HG03108 (cell line): ENCODE data around the gene HS3ST2.
"Not testable (repeated sequence)": the region's sequence is repeated elsewhere in the genome, so short reads cannot be mapped to it uniquely, and the experiment has no call there.

ENCODE experiments used
- ATAC-seq: cut with Tn5 transposase; IDR thresholded peaks from one replicate; pipeline ENCODE4 v1.9.1; 2021; ENCODE audit warnings: moderate library complexity; ENCODE audit not compliant: unreplicated experiment

HS3ST2 gene

GRCh38 chr16:22929461-22929860 lies 115.5 kb downstream of the HS3ST2 start:
- no peak for ATAC-seq

DNA sequence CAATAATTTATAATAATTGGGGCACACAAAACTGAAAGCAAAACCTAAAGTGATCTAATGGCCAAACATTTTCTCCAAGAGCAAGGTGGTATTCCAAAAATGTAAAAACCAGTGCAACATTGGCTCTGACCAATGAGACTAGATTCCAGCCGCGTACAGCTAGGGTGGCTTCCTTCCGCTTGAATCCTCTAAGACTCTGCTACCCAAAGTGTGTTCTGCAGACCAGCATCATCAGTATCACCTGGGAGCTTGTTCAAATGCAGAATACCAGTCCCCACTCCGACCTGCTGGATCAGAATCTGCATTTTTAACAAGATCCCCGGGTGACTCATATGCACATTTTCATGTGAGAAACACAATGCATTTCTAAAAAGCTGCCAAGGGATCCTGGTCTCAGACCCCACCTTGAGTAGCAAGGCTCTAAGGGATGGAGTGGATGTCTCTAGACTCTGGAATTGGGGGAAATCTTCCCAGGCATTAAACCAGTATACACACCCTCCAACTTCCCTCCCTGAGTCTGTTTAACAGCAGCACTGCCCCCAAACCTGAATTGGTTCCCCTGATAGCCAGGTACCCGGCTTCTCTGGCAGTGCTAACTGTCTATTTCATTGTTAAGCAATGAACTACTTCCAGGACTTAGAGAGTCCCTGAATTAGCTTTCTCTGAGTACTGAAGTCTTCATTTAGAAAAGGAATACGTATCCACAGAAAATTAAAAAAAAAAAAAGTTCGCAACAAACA lies 118.2 kb downstream of the HS3ST2 start:
- no peak for ATAC-seq

DNA sequence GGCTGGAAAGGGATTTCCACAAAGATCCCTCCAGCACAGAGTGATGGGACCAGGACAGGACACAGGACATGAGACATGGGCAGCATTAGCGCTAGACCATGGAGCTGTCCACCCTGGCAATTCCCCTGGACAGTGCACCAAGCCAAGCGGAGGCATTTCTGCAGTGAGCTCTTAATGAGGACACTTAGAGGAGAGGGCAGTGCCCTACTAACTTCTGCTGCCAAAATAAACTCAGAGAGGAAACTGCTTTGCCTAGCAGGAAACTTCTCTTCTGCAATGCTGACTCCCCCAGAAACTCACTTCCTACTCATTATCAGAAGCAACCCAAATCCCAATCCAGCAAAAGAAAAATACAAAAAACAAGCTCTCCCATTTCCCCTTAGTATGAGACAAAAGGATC lies 119.2 kb downstream of the HS3ST2 start:
- ATAC-seq: no peak

DNA sequence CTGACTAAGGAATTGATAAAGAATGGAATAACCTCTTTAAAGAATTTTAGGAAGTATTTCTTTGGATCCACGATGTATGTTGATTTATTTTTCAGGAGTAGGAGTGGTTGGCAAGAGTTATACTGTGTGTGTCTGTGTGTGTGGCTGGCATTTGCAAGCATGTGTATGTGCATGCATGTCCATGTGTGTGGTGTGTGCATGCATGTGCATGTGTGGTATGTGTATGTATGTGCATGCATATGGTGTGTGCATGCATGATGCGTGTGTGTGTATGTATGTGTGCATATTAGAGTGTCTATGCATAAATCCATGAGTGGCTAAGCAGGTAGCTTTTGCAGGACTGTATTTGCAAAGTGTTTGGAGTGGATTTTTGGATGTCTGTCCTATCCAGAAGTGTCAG lies 120.8 kb downstream of the HS3ST2 start:
- no peak for ATAC-seq

DNA sequence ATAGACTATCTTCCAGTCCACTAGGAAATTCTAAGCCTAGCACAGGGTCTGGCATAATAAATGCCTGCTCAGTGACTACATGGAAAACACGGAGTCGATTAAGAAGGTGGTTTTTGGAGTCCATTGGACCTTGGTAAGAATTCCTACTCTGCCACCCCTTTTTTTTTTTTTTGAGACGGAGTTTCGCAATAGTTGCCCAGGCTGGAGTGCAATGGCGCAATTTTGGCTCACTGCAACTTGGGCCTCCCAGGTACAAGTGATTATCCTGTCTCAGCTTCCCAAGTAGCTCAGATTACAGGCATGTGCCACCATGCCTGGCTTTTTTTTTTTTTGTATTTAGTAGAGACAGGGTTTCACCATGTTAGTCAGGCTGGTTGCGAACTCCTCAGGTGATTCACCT lies 123.2 kb downstream of the HS3ST2 start:
- ATAC-seq: no peak

DNA sequence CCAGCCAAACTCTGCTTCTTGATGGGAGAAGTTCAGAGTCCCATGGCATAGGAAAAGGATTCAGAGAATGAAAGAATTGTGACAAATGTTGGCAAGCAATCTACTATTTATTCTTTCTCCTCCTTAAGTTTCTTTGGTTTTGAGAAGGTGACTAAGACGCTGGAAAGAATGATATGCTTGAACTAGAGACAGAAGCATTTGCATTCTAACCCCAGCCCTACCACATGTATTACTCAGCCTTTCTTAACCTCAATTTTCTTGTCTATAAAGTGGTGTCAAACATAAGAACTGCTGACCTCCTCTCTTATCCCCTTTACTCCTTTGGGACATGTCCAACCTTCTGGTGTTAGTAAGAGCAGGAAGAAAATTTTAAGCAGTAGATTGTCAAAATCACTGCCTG lies 124.7 kb downstream of the HS3ST2 start:
- ATAC-seq: no peak

DNA sequence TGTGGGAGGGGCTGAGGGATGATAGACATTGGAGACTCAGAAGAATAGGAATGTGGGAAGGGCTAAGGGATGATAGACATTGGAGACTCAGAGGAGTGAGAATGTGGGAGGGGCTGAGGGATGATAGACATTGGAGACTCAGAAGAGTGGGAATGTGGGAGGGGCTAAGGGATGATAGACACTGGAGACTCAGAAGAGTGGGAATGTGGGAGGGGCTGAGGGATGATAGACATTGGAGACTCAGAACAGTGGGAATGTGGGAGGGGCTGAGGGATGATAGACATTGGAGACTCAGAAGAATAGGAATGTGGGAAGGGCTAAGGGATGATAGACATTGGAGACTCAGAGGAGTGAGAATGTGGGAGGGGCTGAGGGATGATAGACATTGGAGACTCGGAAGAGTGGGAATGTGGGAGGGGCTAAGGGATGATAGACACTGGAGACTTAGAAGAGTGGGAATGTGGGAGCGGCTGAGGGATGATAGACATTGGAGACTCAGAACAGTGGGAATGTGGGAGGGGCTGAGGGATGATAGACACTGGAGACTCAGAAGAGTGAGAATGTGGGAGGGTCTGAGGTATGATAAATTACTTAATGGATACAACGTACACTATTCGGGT lies 125.9 kb downstream of the HS3ST2 start:
- not testable (repeated sequence) for ATAC-seq

- no peak for ATAC-seq
Measured at GRCh38 chr16:22941970-22942501, 128.1 kb downstream of the HS3ST2 start.

GRCh38 chr16:22942811-22943210 lies 128.8 kb downstream of the HS3ST2 start:
- ATAC-seq: no peak

GRCh38 chr16:22945361-22945760 lies 131.4 kb downstream of the HS3ST2 start:
- ATAC-seq: no peak

DNA sequence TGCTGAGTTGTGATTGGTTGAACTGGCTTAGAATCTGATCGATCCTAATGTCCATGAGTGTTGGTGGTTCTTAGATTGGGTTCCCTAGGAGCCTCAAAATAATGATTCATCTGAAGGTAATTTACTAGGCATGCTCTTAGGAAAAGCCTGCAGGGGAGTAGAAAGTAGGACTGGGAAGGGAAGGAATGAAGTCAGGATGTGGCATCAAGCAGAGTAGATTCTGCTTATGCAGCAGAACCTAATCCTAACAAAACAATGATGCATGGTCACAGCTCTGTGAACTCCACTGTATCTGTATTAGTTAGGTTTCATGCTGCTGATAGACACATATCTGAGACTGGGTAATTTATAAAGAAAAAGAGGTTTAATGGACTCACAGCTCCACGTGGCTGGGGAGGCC lies 132.5 kb downstream of the HS3ST2 start:
- no peak for ATAC-seq

DNA sequence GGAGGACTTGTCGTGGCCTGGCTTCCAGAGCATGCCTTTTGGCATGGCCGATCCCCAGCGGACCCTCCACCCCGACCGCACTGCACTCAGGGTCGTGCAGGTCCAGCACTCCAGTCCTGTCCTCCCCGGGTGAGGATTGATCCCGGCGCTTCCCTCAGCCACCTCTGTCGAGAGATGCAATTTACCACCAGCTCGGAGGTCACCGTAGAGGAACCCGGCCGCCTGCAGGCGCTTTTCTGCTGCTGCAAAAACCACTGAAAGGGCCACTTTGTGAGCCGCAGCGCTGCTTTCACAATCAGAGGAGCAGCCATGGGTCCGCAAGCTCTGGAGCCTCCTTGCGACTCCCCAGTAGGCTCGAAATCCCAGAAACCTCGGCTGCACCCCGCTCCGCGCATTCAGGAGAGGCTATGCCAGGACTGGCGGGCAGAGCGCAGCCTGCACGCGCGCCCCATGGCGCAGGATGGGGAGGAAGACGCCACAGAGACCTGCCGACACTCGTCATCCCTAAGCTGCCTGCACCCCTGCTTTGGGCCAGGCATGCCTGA lies 134.2 kb downstream of the HS3ST2 start:
- no peak for ATAC-seq

GRCh38 chr16:22948603-22949368 lies 134.8 kb downstream of the HS3ST2 start:
- no peak for ATAC-seq

GRCh38 chr16:22955461-22956070 lies 141.6 kb downstream of the HS3ST2 start:
- no peak for ATAC-seq

- ATAC-seq: no peak
Measured at GRCh38 chr16:22961206-22961605, 147.2 kb downstream of the HS3ST2 start.

GRCh38 chr16:22962905-22963304 lies 148.9 kb downstream of the HS3ST2 start:
- no peak for ATAC-seq
